ENCODE results near the gene TBC1D2B. TPM values are rescaled to one million over a fixed set of nuclear protein-coding genes. Genes with fewer than 3 reads are reported as not detected.
A peak's percentile ranks its signal among the peaks of the same experiment; 100 is the strongest.

TBC1D2B gene
- total and polyA plus RNA-seq, 11 donors, result 5.1 to 45.2 (median 10.1) TPM

DNA sequence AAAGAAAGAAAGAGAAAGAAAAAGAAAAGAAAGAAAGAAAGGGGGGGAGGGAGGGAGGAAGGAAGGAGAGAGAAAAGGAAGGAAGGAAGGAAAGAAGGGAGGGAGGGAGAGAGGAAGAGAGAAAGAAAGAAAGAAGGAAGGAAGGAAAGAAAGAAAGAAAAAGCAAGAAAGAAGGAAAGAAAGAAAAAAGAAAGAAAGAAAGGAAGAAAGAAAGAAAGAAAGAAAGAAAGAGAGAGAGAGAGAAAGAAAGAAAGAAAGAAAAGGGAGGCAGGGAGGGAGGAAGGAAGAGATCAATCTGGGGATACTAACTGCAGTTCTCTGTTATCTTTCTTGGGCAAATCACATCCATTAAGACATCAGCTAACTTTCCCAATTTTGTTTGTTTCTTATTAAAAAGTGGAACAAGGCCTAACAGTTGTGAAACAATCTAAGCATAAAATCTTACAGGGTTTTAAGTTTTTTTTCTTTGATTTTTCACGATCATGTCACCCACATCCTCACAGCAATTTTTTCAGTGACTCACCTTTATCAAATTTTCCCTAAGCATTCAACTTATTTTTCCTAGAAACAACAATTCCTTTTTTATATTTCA lies 36.8 kb downstream of the TBC1D2B start:
- 84 to 92% (median 89%) methylated on average over 1 of the region's 1 CpG for WGBS, 4 donors
- peaks cover 0 to 79% (median 21%) of the 10 kb centered on the region in 12 donors for H3K4me1 ChIP-seq
- intact Hi-C loops (cut with DNase I), result no loop called here
- TF ChIP-seq, protein P1, sequence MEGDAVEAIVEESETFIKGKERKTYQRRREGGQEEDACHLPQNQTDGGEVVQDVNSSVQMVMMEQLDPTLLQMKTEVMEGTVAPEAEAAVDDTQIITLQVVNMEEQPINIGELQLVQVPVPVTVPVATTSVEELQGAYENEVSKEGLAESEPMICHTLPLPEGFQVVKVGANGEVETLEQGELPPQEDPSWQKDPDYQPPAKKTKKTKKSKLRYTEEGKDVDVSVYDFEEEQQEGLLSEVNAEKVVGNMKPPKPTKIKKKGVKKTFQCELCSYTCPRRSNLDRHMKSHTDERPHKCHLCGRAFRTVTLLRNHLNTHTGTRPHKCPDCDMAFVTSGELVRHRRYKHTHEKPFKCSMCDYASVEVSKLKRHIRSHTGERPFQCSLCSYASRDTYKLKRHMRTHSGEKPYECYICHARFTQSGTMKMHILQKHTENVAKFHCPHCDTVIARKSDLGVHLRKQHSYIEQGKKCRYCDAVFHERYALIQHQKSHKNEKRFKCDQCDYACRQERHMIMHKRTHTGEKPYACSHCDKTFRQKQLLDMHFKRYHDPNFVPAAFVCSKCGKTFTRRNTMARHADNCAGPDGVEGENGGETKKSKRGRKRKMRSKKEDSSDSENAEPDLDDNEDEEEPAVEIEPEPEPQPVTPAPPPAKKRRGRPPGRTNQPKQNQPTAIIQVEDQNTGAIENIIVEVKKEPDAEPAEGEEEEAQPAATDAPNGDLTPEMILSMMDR (IDR thresholded peaks at IDR 0.05), result no peak
- TF ChIP-seq POLR2A (IDR thresholded peaks at IDR 0.05), result no peak
- DNase-seq, result no peak
- no peak for ATAC-seq
- no peaks in the 10 kb centered on the region for H3K9me3 ChIP-seq
- H3K27ac ChIP-seq, result peak overlapping the region in 1 of 12 donors; percentile 40
- H3K4me3 ChIP-seq, result no peak overlapping the region
- peaks cover 0 to 46% (median 37%) of the 10 kb centered on the region in 9 donors for H3K36me3 ChIP-seq
- no peaks in the 10 kb centered on the region for H3K27me3 ChIP-seq

DNA sequence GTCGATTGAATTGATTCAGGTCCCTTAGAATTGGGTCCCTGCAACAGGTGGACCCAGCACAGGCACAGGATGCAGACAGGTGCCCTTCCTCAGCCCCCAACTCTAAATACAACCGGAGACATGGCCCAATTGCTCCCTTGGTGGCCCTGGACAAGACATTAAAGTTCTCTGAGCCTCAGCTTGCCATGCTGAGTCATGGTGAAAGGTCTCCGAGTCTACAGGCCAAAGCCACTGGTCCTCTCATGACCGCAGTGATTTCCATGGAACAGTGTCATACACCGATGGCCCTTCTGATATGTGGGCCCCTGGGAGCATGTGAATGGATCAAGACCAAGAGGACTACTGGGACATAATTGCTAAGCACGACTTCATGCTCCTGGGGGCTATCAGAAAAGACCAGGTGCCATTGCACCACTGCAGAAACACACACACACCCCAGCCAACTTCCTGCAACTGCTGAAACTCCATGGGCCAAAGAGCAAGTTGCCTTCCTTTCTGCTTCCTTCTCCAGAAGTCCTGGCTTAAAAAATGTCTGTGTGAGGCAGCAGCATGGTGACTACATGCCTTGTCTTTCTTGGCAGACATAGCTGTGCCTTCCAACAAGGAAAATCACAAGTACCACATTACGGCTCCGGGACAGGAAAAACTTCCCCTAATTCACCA lies 38.8 kb downstream of the TBC1D2B start:
- WGBS, 4 donors, result 78 to 83% (median 80%) methylated on average over 6 to 8 of the region's 8 CpGs
- DNase-seq (no peak), ATAC-seq (no peak)
- intact Hi-C loops (cut with DNase I), result loop anchor here in 3 of 10 donors (5.0 kb wide), 2 partner anchors 34 to 39 kb away; partner anchors contain the start of gene TBC1D2B (in 2 of the 3)
- H3K36me3 ChIP-seq, result peaks cover 0 to 30% (median 23%) of the 10 kb centered on the region in 9 donors
- H3K4me3 ChIP-seq, result no peak overlapping the region
- H3K27ac ChIP-seq, result peak overlapping the region in 1 of 12 donors; percentile 71
- peaks cover 0 to 81% (median 41%) of the 10 kb centered on the region in 12 donors for H3K4me1 ChIP-seq
- no peaks in the 10 kb centered on the region for H3K9me3 ChIP-seq
- TF ChIP-seq, protein P1 (IDR thresholded peaks at IDR 0.05), result no peak
- TF ChIP-seq POLR2A (IDR thresholded peaks at IDR 0.05), result no peak
- no peaks in the 10 kb centered on the region for H3K27me3 ChIP-seq

DNA sequence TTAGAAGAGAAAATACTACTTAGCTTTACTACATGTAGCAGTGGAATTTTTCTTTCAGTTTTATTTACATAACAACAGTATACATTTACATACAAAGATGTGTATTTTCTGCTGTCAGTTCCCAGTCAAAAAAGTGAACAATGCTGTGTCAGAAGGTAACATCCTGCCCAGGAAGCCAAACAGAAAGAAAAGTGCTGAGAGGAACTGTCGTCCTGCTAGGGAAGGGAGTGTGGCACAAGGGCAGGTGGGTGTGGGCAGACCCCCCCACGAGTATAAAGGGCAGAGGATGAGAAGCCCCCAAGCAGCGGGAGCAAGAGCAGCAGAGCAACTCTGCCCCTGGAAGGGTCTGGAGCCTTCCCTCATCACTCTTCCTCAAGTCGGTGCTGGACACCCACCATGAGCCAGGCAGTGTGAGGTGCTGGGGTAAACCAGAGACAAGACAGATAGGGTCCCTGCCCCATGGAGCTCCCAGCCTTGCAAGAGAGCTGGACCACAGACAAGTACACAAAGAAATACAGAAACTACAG lies 39.7 kb downstream of the TBC1D2B start:
- H3K9me3 ChIP-seq, result no peaks in the 10 kb centered on the region
- TF ChIP-seq POLR2A (IDR thresholded peaks at IDR 0.05), result no peak
- TF ChIP-seq, protein P1 (IDR thresholded peaks at IDR 0.05), result no peak
- no peaks in the 10 kb centered on the region for H3K27me3 ChIP-seq
- H3K27ac ChIP-seq, result peak overlapping the region in 2 of 12 donors; percentile 15 to 89
- peaks cover 0 to 87% (median 41%) of the 10 kb centered on the region in 12 donors for H3K4me1 ChIP-seq
- intact Hi-C loops (cut with DNase I), result loop anchor here in 3 of 10 donors (5.0 kb wide), 2 partner anchors 34 to 39 kb away; partner anchors contain the start of gene TBC1D2B (in 2 of the 3)
- H3K4me3 ChIP-seq, result no peak overlapping the region
- H3K36me3 ChIP-seq, result peaks cover 0 to 23% (median 15%) of the 10 kb centered on the region in 9 donors
- 52 to 69% (median 65%) methylated on average over 4 of the region's 4 CpGs for WGBS, 4 donors
- no peak for DNase-seq
- ATAC-seq, result no peak

DNA sequence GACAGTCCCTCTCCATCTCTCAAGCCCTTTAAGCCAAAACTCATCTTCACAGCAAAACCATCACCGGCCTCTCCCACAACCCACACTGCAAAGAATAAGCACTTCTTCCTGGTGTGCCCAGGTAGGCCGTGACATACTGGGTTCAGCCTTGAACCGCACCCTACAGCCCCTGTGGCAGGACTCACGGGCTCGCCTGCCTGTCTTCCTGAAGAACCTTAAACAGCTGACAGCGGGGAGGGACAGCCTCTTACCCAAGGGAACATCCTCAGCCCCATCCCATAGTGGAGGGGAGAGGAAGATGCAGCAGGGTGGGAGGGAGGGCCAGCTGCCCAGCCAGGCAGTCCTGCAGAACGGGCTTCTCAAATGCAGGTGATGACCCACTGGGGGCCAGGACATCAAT lies 40.2 kb downstream of the TBC1D2B start:
- 67 to 80% (median 73%) methylated on average over 7 of the region's 7 CpGs for WGBS, 4 donors
- peaks cover 0 to 89% (median 42%) of the 10 kb centered on the region in 12 donors for H3K4me1 ChIP-seq
- no peaks in the 10 kb centered on the region for H3K27me3 ChIP-seq

More for the DNA sequence above, 40.2 kb downstream of the TBC1D2B start:
- DNase-seq (no peak), ATAC-seq (no peak)
- intact Hi-C loops (cut with DNase I), result loop anchor here in 3 of 10 donors (5.0 kb wide), 2 partner anchors 35 to 40 kb away; partner anchors contain the start of gene TBC1D2B (in 2 of the 3)
- peak overlapping the region in 2 of 12 donors; percentile 15 to 89 for H3K27ac ChIP-seq
- H3K4me3 ChIP-seq, result no peak overlapping the region
- TF ChIP-seq POLR2A (IDR thresholded peaks at IDR 0.05), result no peak
- TF ChIP-seq, protein P1 (IDR thresholded peaks at IDR 0.05), result no peak
- H3K9me3 ChIP-seq, result no peaks in the 10 kb centered on the region
- peaks cover 0 to 17% (median 9%) of the 10 kb centered on the region in 9 donors for H3K36me3 ChIP-seq

All from heart left ventricle (tissue), 16 donors.